HepG2 (cell line): ENCODE data around the gene TCOF1. TPM values are rescaled to one million over a fixed set of nuclear protein-coding genes. Genes with fewer than 3 reads are reported as not detected.

ENCODE experiments used
- HMGXB3 ChIP-seq: sonication (generic); formaldehyde crosslinking; IDR thresholded peaks from 2 replicates; pipeline ENCODE4 v1.4.0; 2020; ENCODE audit warnings: missing genetic modification reagents, borderline replicate concordance
- HNF4A ChIP-seq: sonication (generic); formaldehyde crosslinking; IDR thresholded peaks from 2 replicates; pipeline ENCODE4 v1.4.0; 2020; ENCODE audit warnings: missing genetic modification reagents
- MBD4 ChIP-seq: IDR thresholded peaks from 2 replicates; pipeline ENCODE4 v1.6.1; 2012; ENCODE audit warnings: low read length, inconsistent platforms, borderline replicate concordance
- NFE2L2 ChIP-seq: fragments of 150-350 bp; IDR thresholded peaks from 2 replicates; pipeline ENCODE4 v1.6.1; 2014; ENCODE audit warnings: low read length
- PAF1 ChIP-seq: IDR thresholded peaks from 2 replicates; pipeline ENCODE4 v1.6.1; 2016; ENCODE audit warnings: missing genetic modification reagents, missing compliant biosample characterization
- PLRG1 ChIP-seq: fragments of 450-650 bp; conservative IDR thresholded peaks from 2 replicates; pipeline ENCODE4 v1.6.1; 2016
- TAF15 ChIP-seq: fragments of 200-400 bp; formaldehyde crosslinking; IDR thresholded peaks from one replicate; pipeline ENCODE4 v1.6.1; 2018; ENCODE audit warnings: mild to moderate bottlenecking, low read depth, low read length; ENCODE audit not compliant: poor library complexity, severe bottlenecking
- ZBTB26 ChIP-seq: IDR thresholded peaks from 2 replicates; pipeline ENCODE4 v1.6.1; 2016; ENCODE audit warnings: missing compliant biosample characterization, missing genetic modification reagents, borderline replicate concordance
- ZNF101 ChIP-seq: sonication (generic); formaldehyde crosslinking; IDR thresholded peaks from 2 replicates; pipeline ENCODE4 v1.4.0; 2020; ENCODE audit warnings: mild to moderate bottlenecking, low read depth, missing genetic modification reagents, borderline replicate concordance
- ZNF205 ChIP-seq: IDR thresholded peaks from 2 replicates; pipeline ENCODE4 v1.6.1; 2018; ENCODE audit warnings: missing biosample characterization, missing genetic modification reagents
- polyA plus RNA-seq, 8 experiments: library from polyadenylated mRNA; depleted of rRNA in 3 of 8; stranded (reverse) in 7 of 8; unstranded in 1 of 8; fragments of >200 nt; fragmentation: Illumina TruSeq in 4 of 8; extraction: Trizol in 4 of 8; gene quantifications; 2 replicates each; pipeline versions ENCODE4 v1.2.1 to v1.2.3, GENCODE V29; 2011 to 2016; ENCODE audit warnings: low read depth in 4 of 8, missing spikeins in 1 of 8, mixed read lengths in 1 of 8; ENCODE audit not compliant: insufficient read depth in 1 of 8
- total RNA-seq, 5 experiments: library from RNA; depleted of rRNA; stranded (reverse); fragments of >200 nt; fragmentation: Illumina TruSeq; extraction: Trizol; gene quantifications; 2 replicates each; pipeline ENCODE4 v1.2.3, GENCODE V29; 2016; ENCODE audit warnings: low read depth in 1 of 5
- TF ChIP-seq, protein P1 (sequence below): IDR thresholded peaks from 2 replicates; pipeline ENCODE4 v1.6.1; 2016
- TF ChIP-seq, protein P2 (sequence below): sonication (generic); formaldehyde crosslinking; IDR thresholded peaks from 2 replicates; pipeline ENCODE4 v1.5.0; 2020; ENCODE audit warnings: mild to moderate bottlenecking, missing genetic modification reagents, borderline replicate concordance

TCOF1 gene
- total and polyA plus RNA-seq, 2 of the 13 experiments (the other 11 are each of a cell fraction or from before 2014, with no cell fraction given) = 10.1 to 41.6 TPM

DNA sequence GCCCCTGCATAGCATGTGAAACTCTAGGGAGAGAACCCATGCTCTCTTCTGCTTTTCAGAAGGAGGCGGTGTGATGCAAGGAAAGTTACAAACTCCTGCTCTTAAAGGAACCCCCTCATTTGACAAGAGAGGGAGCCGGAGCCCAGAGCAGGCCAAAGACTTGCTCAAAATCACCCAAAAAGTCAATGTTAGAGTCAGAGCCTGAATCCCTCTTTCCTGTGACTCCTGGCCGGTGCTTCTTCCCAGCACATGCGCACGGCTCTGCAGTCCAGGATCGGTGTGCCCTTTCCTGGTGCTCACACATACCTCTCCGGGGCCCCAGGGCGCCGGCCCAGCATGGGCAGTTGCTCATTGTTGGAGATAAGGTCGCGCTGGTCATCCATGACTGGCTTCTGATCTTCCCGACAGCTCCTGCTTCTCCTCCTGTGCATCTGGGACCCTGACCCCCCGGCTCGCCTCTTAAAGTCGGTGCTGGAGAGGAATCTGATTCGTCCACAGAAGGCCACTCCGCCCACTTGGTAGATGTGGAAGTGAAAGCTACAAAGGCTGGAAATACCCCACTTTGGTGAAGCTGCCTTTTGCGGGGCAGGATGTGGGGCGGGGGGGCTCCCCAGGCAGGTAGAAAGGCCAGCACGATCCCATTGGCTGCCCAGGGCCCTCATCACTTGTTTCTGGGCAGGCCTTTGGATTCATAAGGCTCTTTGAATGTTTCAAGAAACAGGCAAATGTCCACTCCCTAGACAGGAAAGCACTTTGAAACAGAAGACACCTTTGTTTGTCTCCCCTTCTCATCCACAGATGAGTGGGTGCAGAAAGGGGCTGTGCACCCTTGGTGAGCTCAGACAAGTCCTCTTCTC lies 55.0 kb downstream of the TCOF1 start, which contains the start of gene CD74 (continued):
- TF ChIP-seq HMGXB3 = peak; percentile 43; the same call in 1 of the 2 replicates
- peak; percentile 42 for TF ChIP-seq HNF4A (CRISPR knock-in tag)
- no peak for TF ChIP-seq PLRG1
- 0 out of 2 replicates have a peak, but pooled peaks have one; percentile 14 for TF ChIP-seq ZNF205 (CRISPR knock-in tag)
- TF ChIP-seq, protein P1, sequence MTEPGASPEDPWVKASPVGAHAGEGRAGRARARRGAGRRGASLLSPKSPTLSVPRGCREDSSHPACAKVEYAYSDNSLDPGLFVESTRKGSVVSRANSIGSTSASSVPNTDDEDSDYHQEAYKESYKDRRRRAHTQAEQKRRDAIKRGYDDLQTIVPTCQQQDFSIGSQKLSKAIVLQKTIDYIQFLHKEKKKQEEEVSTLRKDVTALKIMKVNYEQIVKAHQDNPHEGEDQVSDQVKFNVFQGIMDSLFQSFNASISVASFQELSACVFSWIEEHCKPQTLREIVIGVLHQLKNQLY (CRISPR knock-in tag) = 0 out of 2 replicates have a peak, but pooled peaks have one; percentile 32
- no peak for TF ChIP-seq ZNF101 (CRISPR knock-in tag)
- no peak for TF ChIP-seq PAF1 (CRISPR knock-in tag)
- no peak for TF ChIP-seq NFE2L2
- TF ChIP-seq TAF15 = no peak
- TF ChIP-seq, protein P2, sequence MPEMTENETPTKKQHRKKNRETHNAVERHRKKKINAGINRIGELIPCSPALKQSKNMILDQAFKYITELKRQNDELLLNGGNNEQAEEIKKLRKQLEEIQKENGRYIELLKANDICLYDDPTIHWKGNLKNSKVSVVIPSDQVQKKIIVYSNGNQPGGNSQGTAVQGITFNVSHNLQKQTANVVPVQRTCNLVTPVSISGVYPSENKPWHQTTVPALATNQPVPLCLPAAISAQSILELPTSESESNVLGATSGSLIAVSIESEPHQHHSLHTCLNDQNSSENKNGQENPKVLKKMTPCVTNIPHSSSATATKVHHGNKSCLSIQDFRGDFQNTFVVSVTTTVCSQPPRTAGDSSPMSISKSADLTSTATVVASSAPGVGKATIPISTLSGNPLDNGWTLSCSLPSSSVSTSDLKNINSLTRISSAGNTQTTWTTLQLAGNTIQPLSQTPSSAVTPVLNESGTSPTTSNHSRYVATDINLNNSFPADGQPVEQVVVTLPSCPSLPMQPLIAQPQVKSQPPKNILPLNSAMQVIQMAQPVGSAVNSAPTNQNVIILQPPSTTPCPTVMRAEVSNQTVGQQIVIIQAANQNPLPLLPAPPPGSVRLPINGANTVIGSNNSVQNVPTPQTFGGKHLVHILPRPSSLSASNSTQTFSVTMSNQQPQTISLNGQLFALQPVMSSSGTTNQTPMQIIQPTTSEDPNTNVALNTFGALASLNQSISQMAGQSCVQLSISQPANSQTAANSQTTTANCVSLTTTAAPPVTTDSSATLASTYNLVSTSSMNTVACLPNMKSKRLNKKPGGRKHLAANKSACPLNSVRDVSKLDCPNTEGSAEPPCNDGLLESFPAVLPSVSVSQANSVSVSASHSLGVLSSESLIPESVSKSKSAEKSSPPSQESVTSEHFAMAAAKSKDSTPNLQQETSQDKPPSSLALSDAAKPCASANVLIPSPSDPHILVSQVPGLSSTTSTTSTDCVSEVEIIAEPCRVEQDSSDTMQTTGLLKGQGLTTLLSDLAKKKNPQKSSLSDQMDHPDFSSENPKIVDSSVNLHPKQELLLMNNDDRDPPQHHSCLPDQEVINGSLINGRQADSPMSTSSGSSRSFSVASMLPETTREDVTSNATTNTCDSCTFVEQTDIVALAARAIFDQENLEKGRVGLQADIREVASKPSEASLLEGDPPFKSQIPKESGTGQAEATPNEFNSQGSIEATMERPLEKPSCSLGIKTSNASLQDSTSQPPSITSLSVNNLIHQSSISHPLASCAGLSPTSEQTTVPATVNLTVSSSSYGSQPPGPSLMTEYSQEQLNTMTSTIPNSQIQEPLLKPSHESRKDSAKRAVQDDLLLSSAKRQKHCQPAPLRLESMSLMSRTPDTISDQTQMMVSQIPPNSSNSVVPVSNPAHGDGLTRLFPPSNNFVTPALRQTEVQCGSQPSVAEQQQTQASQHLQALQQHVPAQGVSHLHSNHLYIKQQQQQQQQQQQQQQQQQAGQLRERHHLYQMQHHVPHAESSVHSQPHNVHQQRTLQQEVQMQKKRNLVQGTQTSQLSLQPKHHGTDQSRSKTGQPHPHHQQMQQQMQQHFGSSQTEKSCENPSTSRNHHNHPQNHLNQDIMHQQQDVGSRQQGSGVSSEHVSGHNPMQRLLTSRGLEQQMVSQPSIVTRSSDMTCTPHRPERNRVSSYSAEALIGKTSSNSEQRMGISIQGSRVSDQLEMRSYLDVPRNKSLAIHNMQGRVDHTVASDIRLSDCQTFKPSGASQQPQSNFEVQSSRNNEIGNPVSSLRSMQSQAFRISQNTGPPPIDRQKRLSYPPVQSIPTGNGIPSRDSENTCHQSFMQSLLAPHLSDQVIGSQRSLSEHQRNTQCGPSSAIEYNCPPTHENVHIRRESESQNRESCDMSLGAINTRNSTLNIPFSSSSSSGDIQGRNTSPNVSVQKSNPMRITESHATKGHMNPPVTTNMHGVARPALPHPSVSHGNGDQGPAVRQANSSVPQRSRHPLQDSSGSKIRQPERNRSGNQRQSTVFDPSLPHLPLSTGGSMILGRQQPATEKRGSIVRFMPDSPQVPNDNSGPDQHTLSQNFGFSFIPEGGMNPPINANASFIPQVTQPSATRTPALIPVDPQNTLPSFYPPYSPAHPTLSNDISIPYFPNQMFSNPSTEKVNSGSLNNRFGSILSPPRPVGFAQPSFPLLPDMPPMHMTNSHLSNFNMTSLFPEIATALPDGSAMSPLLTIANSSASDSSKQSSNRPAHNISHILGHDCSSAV (CRISPR knock-in tag) = 0 out of 2 replicates have a peak, but pooled peaks have one; percentile 65
- TF ChIP-seq MBD4 = no peak
- TF ChIP-seq ZBTB26 (CRISPR knock-in tag) = no peak
